Stimulated activated CD4-positive, alpha-beta T cell treated with anti-CD3 and anti-CD28 coated beads, Interleukin-4, amount 100 ng/mL, for 4 hours (primary cell): ENCODE measurements around the gene TDO2.

Experiments used
- DNase-seq, 2 experiments: peaks; one replicate each; pipeline ENCODE4 v3.0.0-alpha.2; 2020

TDO2 gene

DNA sequence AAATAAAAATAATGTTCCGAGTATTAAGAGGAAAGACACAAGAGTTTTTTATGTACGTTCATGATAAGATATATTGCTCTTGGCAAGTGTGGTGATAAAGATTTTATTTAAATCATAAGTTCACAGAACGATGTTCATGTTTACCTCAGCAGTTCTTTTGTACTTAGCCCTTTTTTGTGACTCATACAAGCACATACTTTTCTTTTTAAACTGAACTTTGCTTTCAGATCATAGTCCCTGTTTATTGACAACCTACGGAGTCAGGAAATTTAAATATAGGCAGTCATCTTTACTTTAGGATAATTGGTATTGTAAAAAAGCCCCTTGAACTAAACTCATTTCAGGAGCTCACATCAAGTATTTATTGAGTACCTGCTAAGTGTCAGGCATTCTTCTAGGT lies 51.4 kb downstream of the TDO2 start:
- no peak for DNase-seq

GRCh38 chr4:155956461-155956860 lies 53.0 kb downstream of the TDO2 start:
- DNase-seq: no peak

DNA sequence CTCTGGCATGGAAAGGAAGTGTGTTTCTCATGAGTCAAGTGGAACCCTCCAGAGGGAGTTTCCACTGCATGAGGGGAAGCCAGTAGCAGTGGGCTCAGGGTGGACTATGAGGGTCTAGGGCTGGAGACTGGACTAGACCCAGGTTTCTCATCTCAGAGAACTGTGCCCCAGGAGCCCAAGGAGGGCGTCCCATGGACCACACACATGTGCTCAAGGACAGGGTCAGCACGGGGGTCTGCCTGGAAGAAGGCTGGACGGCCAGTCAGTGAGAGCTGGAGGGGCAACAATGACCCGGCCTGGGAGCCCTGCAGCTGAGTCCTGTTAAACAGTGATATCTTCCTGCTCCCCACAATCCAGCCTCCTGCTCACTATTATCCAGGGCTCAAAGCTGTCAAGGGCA lies 55.9 kb downstream of the TDO2 start:
- no peak for DNase-seq

GRCh38 chr4:155960522-155960921 lies 57.0 kb downstream of the TDO2 start:
- DNase-seq: no peak

GRCh38 chr4:155961575-155961974 lies 58.1 kb downstream of the TDO2 start:
- DNase-seq: no peak

GRCh38 chr4:155962767-155963166 lies 59.3 kb downstream of the TDO2 start:
- no peak for DNase-seq

- DNase-seq: no peak
These were observed 60.8 kb downstream of the TDO2 start for GRCh38 chr4:155964016-155964891.

DNA sequence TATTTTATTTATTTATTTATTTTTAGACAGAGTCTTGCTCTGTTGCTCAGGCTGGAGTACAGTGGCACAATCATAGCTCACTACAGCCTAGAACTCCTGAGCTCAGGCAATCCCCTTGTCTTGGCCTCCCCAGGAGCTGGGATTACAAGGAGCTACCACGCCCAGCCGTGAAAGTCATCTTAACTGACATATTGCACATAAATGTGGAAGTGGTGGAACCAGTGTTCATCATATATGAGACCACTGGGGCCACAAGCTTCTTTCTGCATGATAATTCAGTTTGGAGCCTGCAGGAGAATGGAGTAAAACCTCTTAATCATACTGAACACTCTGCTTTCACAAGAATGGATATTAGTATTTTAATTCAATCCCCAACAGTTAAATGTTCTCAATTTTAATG lies 62.7 kb downstream of the TDO2 start:
- no peak for DNase-seq

DNA sequence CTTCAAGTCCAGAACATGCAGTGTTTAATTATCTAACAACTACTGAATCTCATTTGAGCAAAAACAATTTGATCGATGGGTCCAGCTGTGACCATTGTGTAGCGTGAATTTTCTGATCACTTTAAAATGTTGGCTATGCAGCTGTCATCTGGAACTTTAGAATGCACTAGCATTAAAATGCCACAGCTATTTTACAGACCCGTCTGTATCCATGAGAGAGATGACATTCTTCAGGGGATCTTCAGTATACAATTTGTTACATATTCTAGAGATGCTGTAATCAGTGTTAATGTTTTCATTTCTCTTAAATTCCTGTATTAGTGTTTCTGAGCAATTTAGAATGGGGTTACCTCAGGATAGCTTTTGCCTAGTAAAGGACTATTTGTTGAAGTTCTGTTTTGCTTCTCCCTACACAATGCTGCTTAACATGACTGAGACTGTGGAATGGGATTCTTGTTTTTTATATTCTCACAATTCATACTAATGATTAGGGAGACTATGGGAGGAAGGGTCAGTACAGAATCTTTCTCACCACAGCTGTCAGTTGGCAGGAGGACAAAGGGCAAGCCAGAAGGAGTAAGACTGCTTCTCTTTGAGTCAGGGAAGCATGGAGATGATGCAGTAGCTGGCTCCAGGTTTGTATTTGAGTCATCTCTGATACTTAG lies 63.4 kb downstream of the TDO2 start:
- DNase-seq: no peak
